Sigmoid colon (tissue), 7 donors: Measurements from ENCODE around the gene IRAK1. TPM values are rescaled to one million over a fixed set of nuclear protein-coding genes. Genes with fewer than 3 reads are reported as not detected.

Source experiments
- DNase-seq: peaks from one replicate; pipeline ENCODE4 v3.0.0-alpha.2; 2019
- H3K27ac ChIP-seq, 4 donors: fragments of 200-600 bp; sonication (generic); one replicate each; pipeline ENCODE4 v1.5.1; 2016 to 2019; ENCODE audit warnings: mild to moderate bottlenecking in 1 of 4
- H3K27me3 ChIP-seq, 3 donors: fragments of 200-600 bp; sonication (generic); one replicate each; pipeline ENCODE4 v1.5.1; 2019; ENCODE audit warnings: mild to moderate bottlenecking in 1 of 3
- H3K36me3 ChIP-seq, 4 donors: fragments of 200-600 bp; sonication (generic); one replicate each; pipeline ENCODE4 v1.5.1; 2016 to 2019
- H3K4me1 ChIP-seq, 4 donors: fragments of 200-600 bp; sonication (generic); one replicate each; pipeline ENCODE4 v1.5.1; 2017 to 2019
- H3K4me3 ChIP-seq, 4 donors: fragments of 200-600 bp; sonication (generic); one replicate each; pipeline ENCODE4 v1.5.1; 2017 to 2019; ENCODE audit warnings: mild to moderate bottlenecking in 2 of 4, moderate library complexity in 1 of 4
- H3K9me3 ChIP-seq, 4 donors: fragments of 200-600 bp in 3 of 4; sonication (generic) in 3 of 4; one replicate each; pipeline versions ENCODE4 v1.5.1 to v1.6.1; 2013 to 2019
- EP300 ChIP-seq, 4 donors: sonication (generic); formaldehyde crosslinking; IDR thresholded peaks; one replicate each; pipeline ENCODE4 v1.6.1; 2017; ENCODE audit warnings: antibody characterized with exemption in 4 of 4
- POLR2A ChIP-seq, 2 donors: fragments of 450-650 bp; IDR thresholded peaks; one replicate each; pipeline ENCODE4 v1.6.1; 2016; ENCODE audit warnings: antibody characterized with exemption in 2 of 2, mild to moderate bottlenecking in 2 of 2, moderate library complexity in 2 of 2
- POLR2AphosphoS5 ChIP-seq, 4 donors: sonication (generic); formaldehyde crosslinking; IDR thresholded peaks; one replicate each; pipeline ENCODE4 v1.6.1; 2017; ENCODE audit warnings: antibody characterized with exemption in 4 of 4
- WGBS, 2 donors: extraction: QIAGEN DNeasy Blood & Tissue Kit; methylation state at CpG; one replicate each; pipeline ENCODE4 v1.1.7; 2013; 5-methylcytosine and 5-hydroxymethylcytosine counted together
- intact Hi-C: fragments of 100-400 bp; cut with DNase I; formaldehyde crosslinking; loops from one replicate; pipeline ENCODE4 v1.15.1; 2023
- polyA plus RNA-seq, 3 donors: library from polyadenylated mRNA; stranded (reverse); fragments of 200-250 nt; gene quantifications; one replicate each; pipeline ENCODE4 v1.2.3, GENCODE V29; 2013
- small RNA-seq, 3 donors: library from RNA; depleted of rRNA; stranded (forward); fragments of <200 nt; gene quantifications; one replicate each; pipeline ENCODE3, GENCODE V24; 2016
- total RNA-seq, 4 donors: library from RNA; depleted of rRNA; stranded (reverse); fragments of >200 nt; gene quantifications; one replicate each; pipeline ENCODE4 v1.1.0, GENCODE V29; 2016
- TF ChIP-seq, protein P1 (sequence below), 4 experiments: fragments of 450-650 bp in 3 of 4; fragments of 200-600 bp in 1 of 4; IDR thresholded peaks; one replicate each; pipeline ENCODE4 v1.5.1; 2016 to 2019; ENCODE audit warnings: antibody characterized with exemption in 4 of 4, mild to moderate bottlenecking in 3 of 4, moderate library complexity in 2 of 4
- donor health status: healthy with polysubstance abuse.
- donor health status: Bipolar disorder and iron deficiency.
- donor health status: healthy.

IRAK1 gene
- total and polyA plus RNA-seq, 7 donors, result 26.8 to 103 (median 41.7) TPM

DNA sequence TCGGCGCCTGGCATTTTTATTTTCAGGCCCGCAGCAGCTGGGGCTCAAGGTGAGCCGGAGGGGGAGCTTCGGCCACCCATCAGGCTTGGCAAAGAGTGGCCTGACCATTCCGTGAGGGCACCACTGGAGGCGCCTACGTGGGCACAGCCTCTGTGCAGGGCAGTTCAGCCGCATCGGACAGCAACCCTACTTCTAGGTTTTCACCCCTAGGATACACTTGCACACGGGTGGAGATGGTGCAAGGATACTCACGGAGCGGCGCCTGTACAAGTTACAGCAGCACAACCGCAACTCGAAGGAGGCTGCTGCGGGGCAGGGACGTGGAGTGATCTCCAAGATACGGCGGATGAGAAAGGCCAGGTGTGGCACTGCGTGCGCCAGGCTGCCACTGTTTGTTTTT is 58.9 kb downstream of the IRAK1 start:
- Histone ChIP-seq H3K4me1 (peaks cover 0 to 7% (median 2%) of the 10 kb centered on the region in 4 donors), H3K27ac (peak overlapping the region in 2 of 4 donors; percentile 37 to 56), H3K9me3 (no peaks in the 10 kb centered on the region), H3K36me3 (peaks cover 11 to 68% (median 37%) of the 10 kb centered on the region in 4 donors), H3K27me3 (no peaks in the 10 kb centered on the region), H3K4me3 (no peak overlapping the region)
- intact Hi-C loops, result no loop called here
- no peak for TF ChIP-seq POLR2AphosphoS5 (IDR thresholded peaks at IDR 0.05)
- TF ChIP-seq, protein P1, sequence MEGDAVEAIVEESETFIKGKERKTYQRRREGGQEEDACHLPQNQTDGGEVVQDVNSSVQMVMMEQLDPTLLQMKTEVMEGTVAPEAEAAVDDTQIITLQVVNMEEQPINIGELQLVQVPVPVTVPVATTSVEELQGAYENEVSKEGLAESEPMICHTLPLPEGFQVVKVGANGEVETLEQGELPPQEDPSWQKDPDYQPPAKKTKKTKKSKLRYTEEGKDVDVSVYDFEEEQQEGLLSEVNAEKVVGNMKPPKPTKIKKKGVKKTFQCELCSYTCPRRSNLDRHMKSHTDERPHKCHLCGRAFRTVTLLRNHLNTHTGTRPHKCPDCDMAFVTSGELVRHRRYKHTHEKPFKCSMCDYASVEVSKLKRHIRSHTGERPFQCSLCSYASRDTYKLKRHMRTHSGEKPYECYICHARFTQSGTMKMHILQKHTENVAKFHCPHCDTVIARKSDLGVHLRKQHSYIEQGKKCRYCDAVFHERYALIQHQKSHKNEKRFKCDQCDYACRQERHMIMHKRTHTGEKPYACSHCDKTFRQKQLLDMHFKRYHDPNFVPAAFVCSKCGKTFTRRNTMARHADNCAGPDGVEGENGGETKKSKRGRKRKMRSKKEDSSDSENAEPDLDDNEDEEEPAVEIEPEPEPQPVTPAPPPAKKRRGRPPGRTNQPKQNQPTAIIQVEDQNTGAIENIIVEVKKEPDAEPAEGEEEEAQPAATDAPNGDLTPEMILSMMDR (IDR thresholded peaks at IDR 0.05), result no peak
- no peak for TF ChIP-seq POLR2A (IDR thresholded peaks at IDR 0.05)
- no peak for TF ChIP-seq EP300 (IDR thresholded peaks at IDR 0.05)
- DNase-seq, result no peak
- WGBS, 2 donors, result 93 to 94% methylated on average over 22 of the region's 22 CpGs

Small RNA genes lying within 50 kb of the gene (small RNA-seq; reads per million reads assigned to genes)
- gene MIR3202-1, result 0 reads per million in 3 donors

Other genes with a start within 250 kb of the IRAK1 start
- gene SRPK3, start 238.9 kb downstream of the IRAK1 start, total RNA-seq, result 10 to 100 TPM in 1 of 4 donors, 1 to 10 TPM in 3; 2.1 to 13.0 (median 6.9) TPM
- under 1 TPM in 1 of 3 donors, not detected in 2; 0.31 TPM for gene SRPK3, start 238.9 kb downstream of the IRAK1 start, polyA plus RNA-seq
- gene IDH3G, start 225.5 kb downstream of the IRAK1 start, total RNA-seq, result 10 to 100 TPM; 54.2 to 89.5 (median 62.7) TPM
- 10 to 100 TPM; 66.7 to 85.3 (median 76.5) TPM for gene IDH3G, start 225.5 kb downstream of the IRAK1 start, polyA plus RNA-seq
- gene SSR4, start 225.2 kb downstream of the IRAK1 start, total RNA-seq, result 100 to 1,000 TPM; 143 to 177 (median 156) TPM
- gene SSR4, start 225.2 kb downstream of the IRAK1 start, polyA plus RNA-seq, result 100 to 1,000 TPM; 327 to 494 (median 405) TPM
- gene PDZD4, start 189.4 kb downstream of the IRAK1 start, total RNA-seq, result 10 to 100 TPM in 3 of 4 donors, 1 to 10 TPM in 1; 8.6 to 24.4 (median 14.2) TPM
- 1 to 10 TPM in 2 of 3 donors, under 1 TPM in 1; 0.46 to 5.1 (median 1.2) TPM for gene PDZD4, start 189.4 kb downstream of the IRAK1 start, polyA plus RNA-seq
- 10 to 100 TPM in 3 of 4 donors, 1 to 10 TPM in 1; 6.6 to 30.2 (median 23.1) TPM for gene L1CAM, start 133.7 kb downstream of the IRAK1 start, total RNA-seq
- gene L1CAM, start 133.7 kb downstream of the IRAK1 start, polyA plus RNA-seq, result 10 to 100 TPM in 1 of 3 donors, 1 to 10 TPM in 1, not detected in 1; 2.4 to 10.5 TPM
- 1 to 10 TPM; 1.1 to 2.2 (median 1.3) TPM for gene AVPR2, start 115.2 kb downstream of the IRAK1 start, total RNA-seq
- 1 to 10 TPM in 1 of 3 donors, not detected in 2; 1.1 TPM for gene AVPR2, start 115.2 kb downstream of the IRAK1 start, polyA plus RNA-seq
- 10 to 100 TPM; 12.4 to 27.4 (median 16.3) TPM for gene ARHGAP4, start 93.6 kb downstream of the IRAK1 start, total RNA-seq
- gene ARHGAP4, start 93.6 kb downstream of the IRAK1 start, polyA plus RNA-seq, result 100 to 1,000 TPM in 1 of 3 donors, 10 to 100 TPM in 1, 1 to 10 TPM in 1; 8.4 to 122 (median 17.3) TPM
- 100 to 1,000 TPM in 1 of 4 donors, 10 to 100 TPM in 3; 57.4 to 113 (median 79.2) TPM for gene NAA10, start 84.9 kb downstream of the IRAK1 start, total RNA-seq
- 100 to 1,000 TPM in 1 of 3 donors, 10 to 100 TPM in 2; 78.6 to 128 (median 84.7) TPM for gene NAA10, start 84.9 kb downstream of the IRAK1 start, polyA plus RNA-seq
- 10 to 100 TPM in 3 of 4 donors, 1 to 10 TPM in 1; 9.8 to 16.8 (median 13.1) TPM for gene RENBP, start 75.3 kb downstream of the IRAK1 start, total RNA-seq
- gene RENBP, start 75.3 kb downstream of the IRAK1 start, polyA plus RNA-seq, result 10 to 100 TPM; 10.2 to 15.1 (median 15.0) TPM
- gene HCFC1, start 48.1 kb downstream of the IRAK1 start, total RNA-seq, result 10 to 100 TPM; 23.5 to 57.3 (median 30.2) TPM
- gene HCFC1, start 48.1 kb downstream of the IRAK1 start, polyA plus RNA-seq, result 10 to 100 TPM in 1 of 3 donors, 1 to 10 TPM in 2; 7.4 to 34.4 (median 8.4) TPM
- 1 to 10 TPM; 3.5 to 8.6 (median 4.4) TPM for gene TMEM187, start 47.1 kb downstream of the IRAK1 start, total RNA-seq
- gene TMEM187, start 47.1 kb downstream of the IRAK1 start, polyA plus RNA-seq, result 1 to 10 TPM; 3.6 to 9.3 (median 3.7) TPM
- gene MECP2, start 77.8 kb upstream of the IRAK1 start, total RNA-seq, result 10 to 100 TPM; 43.9 to 57.9 (median 49.6) TPM
- gene MECP2, start 77.8 kb upstream of the IRAK1 start, polyA plus RNA-seq, result 10 to 100 TPM; 14.4 to 22.5 (median 18.7) TPM
- not detected for gene OPN1LW, start 124.3 kb upstream of the IRAK1 start, total RNA-seq
- not detected for gene OPN1LW, start 124.3 kb upstream of the IRAK1 start, polyA plus RNA-seq
- not detected for gene OPN1MW, start 162.7 kb upstream of the IRAK1 start, total RNA-seq
- not detected for gene OPN1MW, start 162.7 kb upstream of the IRAK1 start, polyA plus RNA-seq
- gene OPN1MW2, start 199.9 kb upstream of the IRAK1 start, total RNA-seq, result not detected
- not detected for gene OPN1MW2, start 199.9 kb upstream of the IRAK1 start, polyA plus RNA-seq
- under 1 TPM in 1 of 4 donors, not detected in 3; 0.54 TPM for gene OPN1MW3, start 237.7 kb upstream of the IRAK1 start, total RNA-seq
- gene OPN1MW3, start 237.7 kb upstream of the IRAK1 start, polyA plus RNA-seq, result not detected